Stomach (tissue), 4 donors: ENCODE results near the gene LRRC75B.
"Not testable (repeated sequence)": the region's sequence is repeated elsewhere in the genome, so short reads cannot be mapped to it uniquely, and the experiment has no call there.

Experiments used
- POLR2A ChIP-seq, 4 donors: fragments of 450-650 bp; IDR thresholded peaks; one replicate each; pipeline ENCODE4 v1.6.1; 2016; ENCODE audit warnings: antibody characterized with exemption in 4 of 4, control low read depth in 2 of 4, mild to moderate bottlenecking in 1 of 4, moderate library complexity in 1 of 4
- POLR2AphosphoS5 ChIP-seq, 3 donors: sonication (generic); formaldehyde crosslinking; IDR thresholded peaks; one replicate each; pipeline ENCODE4 v1.6.1; 2016; ENCODE audit warnings: antibody characterized with exemption in 3 of 3
- TF ChIP-seq, protein P1 (sequence below), 7 experiments: fragments of 450-650 bp in 4 of 7; fragments of 200-600 bp in 3 of 7; sonication (generic) in 3 of 7; IDR thresholded peaks; one replicate each; pipeline ENCODE4 v1.5.1; 2016 to 2019; ENCODE audit warnings: antibody characterized with exemption in 7 of 7, control low read depth in 2 of 7, mild to moderate bottlenecking in 1 of 7

DNA sequence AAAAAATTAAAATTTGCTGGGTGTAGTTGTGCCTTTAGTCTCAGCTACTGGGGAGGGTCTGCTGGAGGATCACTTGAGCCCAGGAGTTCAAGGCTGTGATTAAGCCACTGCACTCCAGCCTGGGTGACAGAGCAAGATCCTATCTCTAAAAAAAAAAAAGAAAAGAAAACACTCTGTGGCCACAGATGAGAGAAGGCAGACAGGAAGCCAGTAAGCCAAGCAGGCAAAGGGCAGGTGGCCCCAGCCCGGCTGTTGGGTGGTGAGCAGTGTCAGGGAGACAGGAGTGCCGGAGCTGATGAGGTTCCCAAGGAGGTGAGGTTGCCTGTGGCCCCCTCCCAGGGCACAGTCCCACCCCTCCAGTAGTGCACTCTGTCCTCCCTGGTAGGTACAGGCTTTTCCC, 29.7 kb upstream of the LRRC75B start:
- TF ChIP-seq, protein P1, sequence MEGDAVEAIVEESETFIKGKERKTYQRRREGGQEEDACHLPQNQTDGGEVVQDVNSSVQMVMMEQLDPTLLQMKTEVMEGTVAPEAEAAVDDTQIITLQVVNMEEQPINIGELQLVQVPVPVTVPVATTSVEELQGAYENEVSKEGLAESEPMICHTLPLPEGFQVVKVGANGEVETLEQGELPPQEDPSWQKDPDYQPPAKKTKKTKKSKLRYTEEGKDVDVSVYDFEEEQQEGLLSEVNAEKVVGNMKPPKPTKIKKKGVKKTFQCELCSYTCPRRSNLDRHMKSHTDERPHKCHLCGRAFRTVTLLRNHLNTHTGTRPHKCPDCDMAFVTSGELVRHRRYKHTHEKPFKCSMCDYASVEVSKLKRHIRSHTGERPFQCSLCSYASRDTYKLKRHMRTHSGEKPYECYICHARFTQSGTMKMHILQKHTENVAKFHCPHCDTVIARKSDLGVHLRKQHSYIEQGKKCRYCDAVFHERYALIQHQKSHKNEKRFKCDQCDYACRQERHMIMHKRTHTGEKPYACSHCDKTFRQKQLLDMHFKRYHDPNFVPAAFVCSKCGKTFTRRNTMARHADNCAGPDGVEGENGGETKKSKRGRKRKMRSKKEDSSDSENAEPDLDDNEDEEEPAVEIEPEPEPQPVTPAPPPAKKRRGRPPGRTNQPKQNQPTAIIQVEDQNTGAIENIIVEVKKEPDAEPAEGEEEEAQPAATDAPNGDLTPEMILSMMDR (IDR thresholded peaks at IDR 0.05) = not testable (repeated sequence)
- TF ChIP-seq POLR2AphosphoS5, POLR2A (IDR thresholded peaks at IDR 0.05): not testable (repeated sequence)
